Measurements from ENCODE around the gene SNTB2. TPM values are rescaled to one million over a fixed set of nuclear protein-coding genes. Genes with fewer than 3 reads are reported as not detected.
A peak's percentile ranks its signal among the peaks of the same experiment; 100 is the strongest.

Gene SNTB2
- total RNA-seq, 1 experiment from 2014 or later = 20.2 TPM

- Histone ChIP-seq H3K27me3 (ENCODE audit: insufficient read depth, low read length) (no peaks in the 10 kb centered on the region), H3K9me3 (ENCODE audit: control insufficient read depth, low read depth, low read length) (no peaks in the 10 kb centered on the region), H3K14ac (ENCODE audit: insufficient read depth, low read length) (peak within 1 kb of the TSS; percentile 50; the same call in 1 of the 2 replicates), H2AFZ (ENCODE audit: low read length) (no peak within 1 kb of the TSS), H2BK20ac (ENCODE audit: low read depth, low read length, poor library complexity, severe bottlenecking) (no peak within 1 kb of the TSS), H3T11ph (ENCODE audit: low read length) (no peak within 1 kb of the TSS), H4K91ac (ENCODE audit: insufficient read length, low read depth, low read length) (no peak within 1 kb of the TSS), H3K27ac (ENCODE audit: insufficient read length, low read depth, low read length) (no peak within 1 kb of the TSS), H3K56ac (ENCODE audit: insufficient read length, low read depth, low read length) (no peak within 1 kb of the TSS), H3K9ac (ENCODE audit: extremely low read depth, insufficient read length, low read length) (peak within 1 kb of the TSS; percentile 45), H2BK12ac (ENCODE audit: insufficient read length, low read depth, low read length) (no peak within 1 kb of the TSS), H3K23ac (ENCODE audit: insufficient read length, low read depth, low read length) (no peak within 1 kb of the TSS), H3K79me1 (ENCODE audit: insufficient read depth, low read depth, low read length, poor library complexity, severe bottlenecking) (peaks cover 7% of the 10 kb centered on the region), H3K23me2 (ENCODE audit: insufficient read length, low read depth, low read length, poor library complexity, severe bottlenecking) (peaks cover 6% of the 10 kb centered on the region), H3K4ac (ENCODE audit: low read depth, low read length) (no peak within 1 kb of the TSS), H2BK5ac (ENCODE audit: insufficient read length, low read length) (no peak within 1 kb of the TSS), H2BK15ac (ENCODE audit: low read depth, low read length) (no peak within 1 kb of the TSS), H2BK120ac (ENCODE audit: low read depth, low read length, poor library complexity, severe bottlenecking) (no peak within 1 kb of the TSS), H4K20me1 (ENCODE audit: control insufficient read depth, insufficient read depth, insufficient read length) (no peaks in the 10 kb centered on the region), H4K8ac (replicated peaks; ENCODE audit: insufficient read length, low read depth, low read length) (no peak within 1 kb of the TSS), H3K18ac (ENCODE audit: insufficient read length, low read depth, low read length) (no peak within 1 kb of the TSS), H3K79me2 (ENCODE audit: insufficient read depth, low read length) (peaks cover 3% of the 10 kb centered on the region; the same call in 1 of the 2 replicates), H2AK5ac (ENCODE audit: insufficient read length, low read length) (no peak within 1 kb of the TSS), H3K4me2 (ENCODE audit: insufficient read depth, insufficient read length, low read length) (peak within 1 kb of the TSS; percentile 42), H3K4me1 (ENCODE audit: insufficient read depth, low read length) (peaks cover 2% of the 10 kb centered on the region; the same call in 1 of the 2 replicates), H4K5ac (ENCODE audit: insufficient read length, low read depth, low read length) (no peak within 1 kb of the TSS)
- Mint-ChIP-seq H3K27ac (peak within 1 kb of the TSS; percentile 89 to 96 (median 95)), H3K27me3 (ENCODE audit: low read depth) (no peaks in the 10 kb centered on the region; the same call in 1 of the 2 replicates), H3K9me3 (no peaks in the 10 kb centered on the region; a peak in 2 of 5 replicates), H3K4me1 (peaks cover 7 to 10% of the 10 kb centered on the region in 2 experiments), H3K4me3 (peak within 1 kb of the TSS; percentile 100), H3K36me3 (ENCODE audit: insufficient read depth in 1 of 3, low read depth in 3 of 3) (peaks cover 15 to 27% (median 17%) of the 10 kb centered on the region in 3 experiments; a peak in 6 of 7 replicates)
- peak; percentile 84 for TF ChIP-seq CTCF (conservative IDR thresholded peaks at IDR 0.05)
- no CpG with 5 or more reads among the region's 70 CpGs for WGBS (ENCODE audit: extremely low coverage, insufficient read length, low lambda C conversion rate)
- peak; percentile 96 for DNase-seq
These were observed 123.9 kb downstream of the SNTB2 start, which contains the start of gene VPS4A for GRCh38 chr16:69310653-69311532. VPS4A (plus strand) TSS chr16:69311350; CDS start chr16:69311512, 162 bp downstream.
